Measurements from ENCODE around the gene NRBF2.

Gene NRBF2

GRCh38 chr10:63123727-63124362 is 9.3 kb upstream of the NRBF2 start:
- no peak for DNase-seq (ENCODE audit: low read depth)
- TF ChIP-seq CTCF (IDR thresholded peaks at IDR 0.05; ENCODE audit: insufficient read depth, low read depth, low read length, missing control alignments) = no peak
- H3K4me3 ChIP-seq (ENCODE audit: low read depth, low read length) = no peak overlapping the region

GRCh38 chr10:63125459-63125858 is 7.7 kb upstream of the NRBF2 start:
- no peak for DNase-seq (ENCODE audit: low read depth)
- TF ChIP-seq CTCF (IDR thresholded peaks at IDR 0.05; ENCODE audit: insufficient read depth, low read depth, low read length, missing control alignments) = no peak
- no peak overlapping the region for H3K4me3 ChIP-seq (ENCODE audit: low read depth, low read length)

- H3K4me3 ChIP-seq (ENCODE audit: low read depth, low read length) = no peak overlapping the region
- no peak for TF ChIP-seq CTCF (IDR thresholded peaks at IDR 0.05; ENCODE audit: insufficient read depth, low read depth, low read length, missing control alignments)
- no peak for DNase-seq (ENCODE audit: low read depth)
These were observed 4.7 kb upstream of the NRBF2 start for GRCh38 chr10:63128443-63128842.

GRCh38 chr10:63129888-63130287 is 3.2 kb upstream of the NRBF2 start:
- no peak for DNase-seq (ENCODE audit: low read depth)
- TF ChIP-seq CTCF (IDR thresholded peaks at IDR 0.05; ENCODE audit: insufficient read depth, low read depth, low read length, missing control alignments) = no peak
- H3K4me3 ChIP-seq (ENCODE audit: low read depth, low read length) = no peak overlapping the region

GRCh38 chr10:63132651-63133055 is 475 bp upstream of the NRBF2 start:
- peak overlapping the region; percentile 46 for H3K4me3 ChIP-seq (ENCODE audit: low read depth, low read length)
- TF ChIP-seq CTCF (IDR thresholded peaks at IDR 0.05; ENCODE audit: insufficient read depth, low read depth, low read length, missing control alignments) = no peak
- no peak for DNase-seq (ENCODE audit: low read depth)

- no peak for TF ChIP-seq CTCF (IDR thresholded peaks at IDR 0.05; ENCODE audit: insufficient read depth, low read depth, low read length, missing control alignments)
- DNase-seq (ENCODE audit: low read depth) = peak; percentile 37
- H3K4me3 ChIP-seq (ENCODE audit: low read depth, low read length) = peak overlapping the region; percentile 93
These were observed 861 bp downstream of the NRBF2 start for GRCh38 chr10:63133821-63134557.

All from GM12865 (cell line).